Nucleus accumbens (tissue), 56 donors: ENCODE results near the gene ELP4.

ENCODE experiments used
- DNase-seq, 56 donors: peaks; one replicate each; lab custom pipeline; 2025; lab: John Stamatoyannopoulos, UW

ELP4 gene

DNA sequence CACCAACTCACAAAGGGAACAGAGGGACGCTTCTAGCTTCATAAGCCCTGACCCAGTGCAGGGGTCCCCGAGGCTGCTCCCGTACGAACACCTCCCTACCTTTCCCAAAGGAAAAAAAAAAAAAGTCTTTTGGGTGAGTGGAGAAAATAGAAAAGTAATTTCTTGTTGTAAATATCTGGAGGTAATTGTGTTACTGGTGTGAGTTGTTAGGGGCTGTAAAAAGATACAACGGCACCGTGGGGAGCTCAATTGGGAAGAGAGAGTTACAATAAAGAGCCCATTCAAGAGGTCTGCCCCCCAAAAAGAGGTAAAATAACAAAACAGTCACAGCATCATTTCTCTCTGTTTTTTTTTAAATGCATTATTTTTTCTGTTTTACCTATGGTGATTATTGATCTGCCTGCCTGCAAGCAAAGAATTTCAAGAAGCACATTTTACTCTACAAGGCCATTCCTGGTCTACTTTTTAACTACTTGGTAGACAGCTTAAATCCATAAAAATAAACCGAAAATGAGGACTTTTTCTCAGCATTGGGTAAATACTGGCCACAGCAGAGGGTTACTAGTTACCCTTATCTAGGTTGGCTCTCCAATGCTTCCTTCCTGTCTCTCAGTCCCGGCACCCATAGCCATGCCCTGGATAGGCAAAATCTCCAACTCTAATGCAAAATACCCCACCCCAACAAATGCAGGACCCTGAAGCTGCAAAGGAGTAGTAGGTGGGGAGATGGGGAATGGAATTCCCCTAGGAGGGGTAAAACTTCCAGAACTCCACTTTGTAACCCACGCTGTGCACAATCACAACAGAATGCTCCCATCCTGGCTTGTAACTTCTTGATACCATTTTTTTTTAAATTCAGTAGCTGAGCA is 298.5 kb downstream of the ELP4 start:
- no peak for DNase-seq

GRCh38 chr11:31808721-31809540 is 299.4 kb downstream of the ELP4 start:
- no peak for DNase-seq

DNA sequence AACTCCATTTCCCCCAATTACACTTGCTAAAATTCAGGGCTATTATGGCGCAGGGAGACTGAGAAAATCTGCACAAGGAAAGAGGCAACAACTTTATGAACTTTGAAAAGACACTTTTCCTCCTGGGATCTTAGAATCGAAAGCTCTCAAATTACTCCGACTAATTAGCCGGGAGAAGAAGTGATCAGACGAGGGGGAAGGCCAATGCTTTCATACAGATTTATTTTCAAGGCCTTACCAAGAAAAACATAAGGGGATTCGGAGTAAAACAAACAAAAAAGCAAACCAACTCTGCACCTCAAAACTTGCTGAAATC is 299.9 kb downstream of the ELP4 start:
- no peak for DNase-seq

- DNase-seq = peak in 1 of 56 donors; percentile 29
Observed at GRCh38 chr11:31809857-31810778, 300.6 kb downstream of the ELP4 start.

- peak in 51 of 56 donors; percentile 25 to 90 (median 58) for DNase-seq
Observed at GRCh38 chr11:31810779-31811647, 301.4 kb downstream of the ELP4 start, which contains the start of gene PAX6. Gene PAX6 (minus strand): TSS chr11:31811322. CDS start chr11:31806411, 4,911 bp downstream.

- DNase-seq = peak in 2 of 56 donors; percentile 23 to 40
Observed at GRCh38 chr11:31812383-31813381, 303.1 kb downstream of the ELP4 start.

DNA sequence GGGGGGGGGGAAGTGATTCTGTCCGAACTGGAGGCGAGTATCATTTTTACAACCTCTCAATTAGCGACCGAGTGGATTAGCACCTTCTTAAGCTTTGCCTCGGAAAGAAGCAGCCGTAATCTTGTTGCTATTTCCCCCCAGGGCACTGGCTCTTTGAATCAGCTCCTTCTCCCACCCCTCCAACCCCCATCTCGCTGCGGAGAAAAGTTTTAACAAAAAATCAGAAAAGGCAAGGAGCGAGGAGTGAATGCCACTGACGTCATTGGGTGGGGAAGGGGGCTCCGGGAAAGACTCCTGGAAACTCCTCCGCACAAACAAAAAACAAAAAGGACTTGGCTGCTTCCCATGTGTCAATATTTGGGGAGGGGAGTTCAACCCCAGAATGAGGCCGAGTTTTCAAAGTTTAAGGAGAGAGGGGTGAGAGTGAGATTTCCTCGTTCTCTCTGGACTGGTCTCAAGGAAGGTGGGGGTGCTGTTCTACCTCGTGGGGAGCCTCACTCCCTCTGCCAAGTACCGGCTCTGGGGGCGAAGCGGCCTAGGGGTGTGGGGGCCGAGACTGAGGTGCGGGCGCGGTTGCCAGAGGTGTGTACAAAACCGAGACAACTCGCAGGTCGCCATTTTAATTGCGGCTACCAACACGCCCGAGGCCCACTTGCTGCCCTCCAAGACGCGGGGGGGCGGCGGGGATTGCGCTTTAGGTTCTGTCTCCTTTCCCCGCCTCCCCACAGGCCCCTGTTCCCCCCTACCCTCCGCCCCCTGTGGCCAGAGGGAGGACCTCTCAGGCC is 304.0 kb downstream of the ELP4 start:
- peak in 4 of 56 donors; percentile 38 to 59 (median 54) for DNase-seq

GRCh38 chr11:31814176-31814868 is 304.8 kb downstream of the ELP4 start:
- peak in 5 of 56 donors; percentile 28 to 44 (median 34) for DNase-seq

GRCh38 chr11:31815711-31816467 is 306.3 kb downstream of the ELP4 start:
- DNase-seq = peak in 1 of 56 donors; percentile 41

DNA sequence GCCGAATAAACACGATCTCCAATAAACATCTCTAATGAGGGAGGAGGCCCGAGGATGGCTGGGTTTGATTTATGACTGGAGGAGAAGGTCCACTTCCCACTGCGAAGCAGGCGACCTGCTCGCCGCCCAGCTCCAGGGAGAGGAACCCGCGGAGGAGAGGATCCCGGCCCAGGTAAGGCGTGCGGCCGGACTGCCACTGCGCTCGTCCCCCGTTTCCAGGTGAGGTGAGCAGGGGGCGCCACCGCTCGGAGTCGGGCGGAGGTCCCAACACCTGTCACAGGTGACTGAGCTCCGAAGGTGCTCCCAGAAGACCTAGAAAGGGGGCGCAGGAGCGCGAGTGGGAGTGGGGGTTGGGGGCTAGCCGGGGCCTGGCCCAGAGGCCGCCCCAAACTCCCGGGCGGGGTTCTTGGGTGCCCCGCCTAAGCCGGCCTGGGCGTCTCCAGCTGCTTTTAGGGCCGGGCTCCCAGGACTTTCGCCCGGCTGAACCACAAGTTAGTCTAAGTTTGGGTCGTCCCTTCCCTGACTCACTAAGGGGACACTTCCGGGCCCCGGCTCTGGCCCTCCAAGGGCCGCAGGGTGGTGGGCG is 307.0 kb downstream of the ELP4 start:
- DNase-seq = no peak

DNA sequence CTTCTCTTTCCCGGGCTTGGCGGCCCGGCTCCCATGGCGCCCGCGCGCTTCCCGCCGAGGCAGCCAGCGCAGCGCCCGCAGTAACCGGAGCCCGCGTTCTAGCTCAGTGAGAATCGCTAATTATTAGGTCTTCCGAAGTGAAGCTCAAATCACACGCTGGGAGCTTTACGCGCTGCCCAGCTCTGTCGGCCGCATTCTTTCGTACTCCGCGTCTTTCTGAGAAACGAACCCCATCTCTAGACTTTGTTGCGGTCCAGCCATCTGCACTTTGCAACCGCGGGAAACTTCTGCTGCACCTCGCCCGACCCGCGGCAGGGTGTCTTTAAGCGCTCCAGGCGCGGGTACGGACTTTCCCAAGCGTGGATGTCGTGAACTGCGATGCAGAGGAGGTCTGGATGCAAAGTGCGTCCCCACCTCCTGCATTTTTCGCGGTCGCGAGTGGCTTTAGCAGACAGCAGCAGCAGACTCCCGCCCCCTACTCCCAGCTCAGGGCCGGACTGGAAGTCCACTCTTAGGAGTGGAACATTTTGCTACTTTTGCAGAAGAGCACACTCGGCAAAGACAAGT is 307.6 kb downstream of the ELP4 start:
- no peak for DNase-seq

- peak in 21 of 56 donors; percentile 20 to 78 (median 40) for DNase-seq
Observed at GRCh38 chr11:31817621-31818424, 308.3 kb downstream of the ELP4 start.

- DNase-seq = no peak
Observed at GRCh38 chr11:31818425-31818755, 308.8 kb downstream of the ELP4 start.

DNA sequence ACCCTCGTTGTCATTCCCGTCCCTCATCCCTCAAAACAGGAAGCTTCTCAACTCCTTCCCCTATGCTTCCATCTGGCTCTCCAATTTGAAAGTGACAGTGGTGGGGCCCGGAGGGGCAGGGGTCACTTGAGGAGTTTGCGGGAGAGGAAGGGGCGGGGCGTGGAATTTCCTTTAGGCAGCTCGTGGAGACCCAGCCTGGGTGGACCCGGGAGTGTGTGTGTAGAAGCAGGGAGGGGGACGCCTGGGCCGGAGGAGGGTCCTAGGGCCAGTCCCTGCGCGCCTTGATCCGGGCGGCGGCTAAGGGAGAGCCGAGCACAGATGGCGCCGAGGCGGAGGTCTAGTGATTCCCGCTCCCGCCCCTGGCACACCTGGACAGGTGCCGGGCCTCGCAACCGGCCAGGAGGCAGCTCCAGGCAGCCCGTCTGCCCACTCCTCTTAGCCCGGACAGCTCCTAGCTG is 309.3 kb downstream of the ELP4 start:
- no peak for DNase-seq
